IgD-negative memory B cell (primary cell): ENCODE measurements around the gene AEBP1. TPM values are rescaled to one million over a fixed set of nuclear protein-coding genes. Genes with fewer than 3 reads are reported as not detected.
A peak's percentile ranks its signal among the peaks of the same experiment; 100 is the strongest.

Experiments used
- H3K27ac Mint-ChIP-seq, 3 donors: one replicate each; pipeline ENCODE4 v1.8.0; 2020 to 2022; ENCODE audit warnings: mild to moderate bottlenecking in 3 of 3, mixed read lengths in 3 of 3, moderate library complexity in 1 of 3
- H3K27me3 Mint-ChIP-seq: one replicate; pipeline ENCODE4 v1.8.0; 2021; ENCODE audit warnings: mixed read lengths
- H3K36me3 Mint-ChIP-seq: one replicate; pipeline ENCODE4 v1.8.0; 2020; ENCODE audit warnings: mild to moderate bottlenecking, mixed read lengths
- H3K4me1 Mint-ChIP-seq, 3 donors: one replicate each; pipeline ENCODE4 v1.8.0; 2020 to 2022; ENCODE audit warnings: mixed read lengths in 3 of 3, mild to moderate bottlenecking in 1 of 3
- H3K4me3 Mint-ChIP-seq, 4 donors: one replicate each; pipeline ENCODE4 v1.8.0; 2020 to 2022; ENCODE audit warnings: mild to moderate bottlenecking in 4 of 4, mixed read lengths in 4 of 4, moderate library complexity in 3 of 4
- H3K9me3 Mint-ChIP-seq, 3 donors: one replicate each; pipeline ENCODE4 v1.8.0; 2020 to 2021; ENCODE audit warnings: mixed read lengths in 3 of 3, mild to moderate bottlenecking in 1 of 3
- polyA plus RNA-seq: library from polyadenylated mRNA; unstranded; fragments of 300-500 nt; fragmentation: Illumina TruSeq; gene quantifications from one replicate; pipeline ENCODE4 v1.2.3, GENCODE V29; 2021

AEBP1 gene
- polyA plus RNA-seq, 1 donor from 2014 or later, result 3.7 TPM

DNA sequence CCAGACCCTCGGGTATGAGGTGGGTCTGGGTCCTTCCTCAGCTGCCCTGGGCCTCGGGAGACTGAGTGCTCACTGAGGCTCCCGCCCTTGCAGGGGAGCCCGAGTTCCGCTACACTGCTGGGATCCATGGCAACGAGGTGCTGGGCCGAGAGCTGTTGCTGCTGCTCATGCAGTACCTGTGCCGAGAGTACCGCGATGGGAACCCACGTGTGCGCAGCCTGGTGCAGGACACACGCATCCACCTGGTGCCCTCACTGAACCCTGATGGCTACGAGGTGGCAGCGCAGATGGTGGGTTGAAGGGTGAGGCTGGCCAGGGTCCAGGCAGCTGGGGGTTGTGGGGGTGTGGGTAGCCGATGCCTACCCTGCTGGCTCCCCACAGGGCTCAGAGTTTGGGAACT lies 7.6 kb downstream of the AEBP1 start:
- Mint-ChIP-seq H3K27me3 (peaks cover 4% of the 10 kb centered on the region), H3K4me1 (no peaks in the 10 kb centered on the region), H3K36me3 (no peaks in the 10 kb centered on the region), H3K27ac (no peak overlapping the region), H3K9me3 (no peaks in the 10 kb centered on the region), H3K4me3 (no peak overlapping the region)

DNA sequence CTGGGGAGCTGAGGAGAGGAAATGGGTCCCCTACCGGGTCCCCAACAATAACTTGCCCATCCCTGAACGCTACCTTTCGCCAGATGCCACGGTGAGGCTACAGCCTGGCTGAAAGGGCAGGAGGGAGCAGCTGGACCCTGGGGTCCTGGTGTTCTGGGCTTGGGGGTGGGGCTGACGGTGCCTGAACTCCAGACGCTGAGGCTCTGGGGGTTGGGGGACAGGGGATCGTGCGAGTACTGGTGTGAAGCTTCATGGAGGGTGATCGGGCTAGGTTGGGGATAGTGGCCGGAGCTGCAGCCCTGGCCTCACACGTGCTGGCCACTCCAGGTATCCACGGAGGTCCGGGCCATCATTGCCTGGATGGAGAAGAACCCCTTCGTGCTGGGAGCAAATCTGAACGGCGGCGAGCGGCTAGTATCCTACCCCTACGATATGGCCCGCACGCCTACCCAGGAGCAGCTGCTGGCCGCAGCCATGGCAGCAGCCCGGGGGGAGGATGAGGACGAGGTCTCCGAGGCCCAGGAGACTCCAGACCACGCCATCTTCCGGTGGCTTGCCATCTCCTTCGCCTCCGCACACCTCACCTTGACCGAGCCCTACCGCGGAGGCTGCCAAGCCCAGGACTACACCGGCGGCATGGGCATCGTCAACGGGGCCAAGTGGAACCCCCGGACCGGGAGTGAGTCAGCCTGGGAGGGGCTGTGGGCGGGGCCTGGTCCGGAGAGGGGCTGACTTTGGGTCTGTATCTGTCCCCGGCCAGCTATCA lies 8.3 kb downstream of the AEBP1 start:
- H3K4me3 Mint-ChIP-seq, result no peak overlapping the region
- H3K36me3 Mint-ChIP-seq, result no peaks in the 10 kb centered on the region
- no peaks in the 10 kb centered on the region for H3K4me1 Mint-ChIP-seq
- no peak overlapping the region for H3K27ac Mint-ChIP-seq
- peaks cover 4% of the 10 kb centered on the region for H3K27me3 Mint-ChIP-seq
- H3K9me3 Mint-ChIP-seq, result no peaks in the 10 kb centered on the region

DNA sequence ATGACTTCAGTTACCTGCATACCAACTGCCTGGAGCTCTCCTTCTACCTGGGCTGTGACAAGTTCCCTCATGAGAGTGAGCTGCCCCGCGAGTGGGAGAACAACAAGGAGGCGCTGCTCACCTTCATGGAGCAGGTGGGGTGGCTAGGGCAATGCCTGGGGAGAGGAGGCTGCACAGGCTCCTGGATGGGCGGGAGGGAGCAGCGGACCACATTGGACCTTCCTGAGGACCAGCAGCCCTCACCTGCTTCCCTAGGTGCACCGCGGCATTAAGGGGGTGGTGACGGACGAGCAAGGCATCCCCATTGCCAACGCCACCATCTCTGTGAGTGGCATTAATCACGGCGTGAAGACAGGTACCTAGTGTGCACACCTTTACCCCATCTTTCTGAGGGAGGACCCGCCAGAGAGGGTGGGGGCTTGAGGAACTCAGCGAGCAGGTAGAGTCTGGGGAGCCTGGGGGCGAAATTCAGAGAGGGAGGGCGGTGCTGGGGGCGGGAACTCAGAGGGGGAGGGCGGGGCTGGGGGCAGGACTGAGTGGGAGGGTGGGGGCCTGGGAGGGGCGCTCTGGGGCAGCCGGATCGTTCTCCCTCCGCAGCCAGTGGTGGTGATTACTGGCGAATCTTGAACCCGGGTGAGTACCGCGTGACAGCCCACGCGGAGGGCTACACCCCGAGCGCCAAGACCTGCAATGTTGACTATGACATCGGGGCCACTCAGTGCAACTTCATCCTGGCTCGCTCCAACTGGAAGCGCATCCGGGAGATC lies 9.0 kb downstream of the AEBP1 start:
- Mint-ChIP-seq H3K4me3 (no peak overlapping the region), H3K27ac (peak overlapping the region in 1 of 3 donors; percentile 6), H3K27me3 (peaks cover 4% of the 10 kb centered on the region), H3K9me3 (no peaks in the 10 kb centered on the region), H3K4me1 (no peaks in the 10 kb centered on the region), H3K36me3 (no peaks in the 10 kb centered on the region)

DNA sequence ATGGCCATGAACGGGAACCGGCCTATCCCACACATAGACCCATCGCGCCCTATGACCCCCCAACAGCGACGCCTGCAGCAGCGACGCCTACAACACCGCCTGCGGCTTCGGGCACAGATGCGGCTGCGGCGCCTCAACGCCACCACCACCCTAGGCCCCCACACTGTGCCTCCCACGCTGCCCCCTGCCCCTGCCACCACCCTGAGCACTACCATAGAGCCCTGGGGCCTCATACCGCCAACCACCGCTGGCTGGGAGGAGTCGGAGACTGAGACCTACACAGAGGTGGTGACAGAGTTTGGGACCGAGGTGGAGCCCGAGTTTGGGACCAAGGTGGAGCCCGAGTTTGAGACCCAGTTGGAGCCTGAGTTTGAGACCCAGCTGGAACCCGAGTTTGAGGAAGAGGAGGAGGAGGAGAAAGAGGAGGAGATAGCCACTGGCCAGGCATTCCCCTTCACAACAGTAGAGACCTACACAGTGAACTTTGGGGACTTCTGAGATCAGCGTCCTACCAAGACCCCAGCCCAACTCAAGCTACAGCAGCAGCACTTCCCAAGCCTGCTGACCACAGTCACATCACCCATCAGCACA lies 9.7 kb downstream of the AEBP1 start:
- Mint-ChIP-seq H3K9me3 (no peaks in the 10 kb centered on the region), H3K4me1 (no peaks in the 10 kb centered on the region), H3K4me3 (no peak overlapping the region), H3K36me3 (peaks cover 2% of the 10 kb centered on the region), H3K27ac (no peak overlapping the region), H3K27me3 (peaks cover 4% of the 10 kb centered on the region)

DNA sequence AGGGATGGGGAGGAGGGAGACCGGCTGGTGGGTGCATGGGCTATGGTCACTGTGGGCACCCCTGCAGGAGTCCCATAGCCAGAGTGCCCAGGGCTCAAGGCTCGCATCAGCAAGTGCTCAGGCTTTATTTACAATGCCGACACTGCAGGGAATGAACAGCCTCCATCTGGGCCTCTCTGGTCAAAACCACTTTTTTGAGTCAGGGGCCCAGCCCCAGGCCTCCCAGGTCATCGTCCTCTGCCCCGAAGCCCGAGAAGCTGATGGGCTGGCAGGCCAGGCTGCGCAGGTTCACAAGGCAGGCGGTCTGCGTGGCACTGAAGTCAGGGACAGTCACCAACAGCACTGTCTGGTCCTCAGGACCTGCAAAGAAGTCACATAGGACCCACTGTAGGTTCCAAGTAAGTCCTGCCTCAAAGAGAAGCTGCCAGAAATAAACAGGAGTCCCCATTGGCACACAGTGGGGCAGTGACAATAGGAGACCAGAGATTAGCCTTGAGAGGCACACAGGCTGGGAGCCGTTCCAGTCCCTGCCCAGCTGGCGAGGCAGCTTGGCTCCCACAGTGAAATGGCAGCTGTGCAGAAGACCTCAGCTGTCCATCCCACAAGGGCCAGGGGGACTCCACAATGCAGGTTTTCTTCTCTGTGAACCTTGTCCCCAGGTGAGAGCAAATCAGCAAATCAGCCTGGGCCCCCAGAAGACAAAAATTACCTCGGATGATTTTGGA lies 10.6 kb downstream of the AEBP1 start:
- H3K9me3 Mint-ChIP-seq, result no peaks in the 10 kb centered on the region

DNA sequence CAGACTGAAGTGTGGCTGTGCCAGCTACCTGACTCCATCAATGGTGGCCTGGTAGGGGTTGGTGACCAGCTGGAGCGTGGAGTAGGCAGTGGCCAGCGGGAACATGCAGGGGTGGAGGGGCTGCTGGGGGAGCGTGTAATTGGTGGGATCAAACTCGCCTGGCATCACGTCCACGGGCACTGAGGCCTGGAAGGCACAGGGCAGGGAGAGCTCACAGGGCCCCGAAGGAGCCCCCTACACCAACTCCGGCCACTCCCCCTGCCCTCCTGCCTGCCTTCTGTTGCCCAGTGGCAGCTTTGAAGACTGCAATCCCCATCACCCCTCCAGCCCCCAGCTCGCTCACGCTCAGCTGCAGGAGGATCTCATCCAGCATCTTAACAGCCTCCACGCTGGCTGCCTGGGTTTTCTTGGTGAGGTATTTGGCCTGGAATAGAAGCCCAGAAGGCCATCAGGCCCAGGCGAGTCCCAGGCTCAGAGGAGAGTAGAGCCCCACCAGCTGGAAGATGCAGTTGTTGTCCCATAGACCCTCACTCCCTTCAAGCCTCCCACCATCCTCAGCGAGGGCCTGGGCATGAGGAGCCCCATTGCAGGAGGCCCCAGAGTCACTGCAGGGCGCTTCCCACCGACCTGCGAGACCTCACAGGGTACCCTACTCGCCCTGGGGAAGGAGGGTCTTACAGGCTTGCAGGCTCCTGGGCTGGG lies 12.1 kb downstream of the AEBP1 start:
- no peak overlapping the region for H3K27ac Mint-ChIP-seq
- peaks cover 5% of the 10 kb centered on the region for H3K36me3 Mint-ChIP-seq
- peaks cover 7 to 15% (median 12%) of the 10 kb centered on the region in 3 donors for H3K4me1 Mint-ChIP-seq

More for the DNA sequence above, 10.6 kb downstream of the AEBP1 start:
- Mint-ChIP-seq H3K27me3 (peaks cover 4% of the 10 kb centered on the region), H3K4me1 (peaks cover 0 to 5% (median 4%) of the 10 kb centered on the region in 3 donors), H3K4me3 (peak overlapping the region in 1 of 4 donors; percentile 67), H3K27ac (peak overlapping the region in 1 of 3 donors; percentile 50), H3K36me3 (peaks cover 3% of the 10 kb centered on the region)

DNA sequence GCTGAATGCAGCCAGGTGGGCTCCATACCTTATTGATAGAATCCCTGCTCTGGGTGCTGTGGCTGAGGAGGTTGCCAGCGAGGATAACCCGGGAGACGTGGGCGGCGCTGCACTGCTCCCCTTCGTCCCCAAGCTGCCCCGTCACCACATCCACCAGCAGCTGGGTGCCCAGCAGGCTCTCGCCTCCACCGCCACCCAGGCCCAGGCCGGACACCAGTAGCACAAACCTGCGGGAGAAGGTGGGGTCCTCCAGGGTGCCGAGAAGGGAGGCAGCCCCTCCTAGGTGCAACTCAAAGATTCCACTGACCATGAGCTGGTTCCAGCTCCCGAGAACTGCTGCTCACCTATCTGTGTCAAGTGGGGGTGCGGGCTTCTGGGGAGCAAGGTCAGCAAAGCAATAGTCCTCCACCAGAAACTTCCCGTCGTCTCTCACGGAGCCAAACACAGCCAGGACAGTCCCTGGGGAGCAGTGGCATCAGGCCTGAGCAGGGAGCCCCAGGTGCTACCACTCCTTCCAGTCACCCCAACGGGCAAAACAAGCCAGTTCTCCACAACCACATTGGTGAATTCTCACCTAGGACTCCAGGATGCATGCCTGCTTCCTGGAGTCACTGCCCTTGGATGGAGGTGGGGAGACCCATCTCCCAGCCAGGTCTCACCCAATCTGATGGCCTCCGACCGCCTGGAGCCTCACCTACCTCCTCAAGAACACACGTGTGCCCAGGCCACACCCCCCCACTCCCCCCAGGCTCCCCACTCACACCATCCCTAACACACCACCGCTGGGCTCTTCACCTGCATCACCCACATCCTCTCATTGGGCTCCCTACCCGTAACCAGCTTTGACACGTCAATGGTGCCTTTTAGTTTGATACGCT lies 12.9 kb downstream of the AEBP1 start:
- no peaks in the 10 kb centered on the region for H3K27me3 Mint-ChIP-seq
- H3K4me3 Mint-ChIP-seq, result no peak overlapping the region
- no peaks in the 10 kb centered on the region for H3K9me3 Mint-ChIP-seq
- peaks cover 5% of the 10 kb centered on the region for H3K36me3 Mint-ChIP-seq
- H3K4me1 Mint-ChIP-seq, result peaks cover 8 to 15% (median 12%) of the 10 kb centered on the region in 3 donors
- peak overlapping the region in 1 of 3 donors; percentile 13 for H3K27ac Mint-ChIP-seq

More for the DNA sequence above, 12.1 kb downstream of the AEBP1 start:
- H3K27me3 Mint-ChIP-seq, result no peaks in the 10 kb centered on the region
- no peak overlapping the region for H3K4me3 Mint-ChIP-seq
- H3K9me3 Mint-ChIP-seq, result no peaks in the 10 kb centered on the region

DNA sequence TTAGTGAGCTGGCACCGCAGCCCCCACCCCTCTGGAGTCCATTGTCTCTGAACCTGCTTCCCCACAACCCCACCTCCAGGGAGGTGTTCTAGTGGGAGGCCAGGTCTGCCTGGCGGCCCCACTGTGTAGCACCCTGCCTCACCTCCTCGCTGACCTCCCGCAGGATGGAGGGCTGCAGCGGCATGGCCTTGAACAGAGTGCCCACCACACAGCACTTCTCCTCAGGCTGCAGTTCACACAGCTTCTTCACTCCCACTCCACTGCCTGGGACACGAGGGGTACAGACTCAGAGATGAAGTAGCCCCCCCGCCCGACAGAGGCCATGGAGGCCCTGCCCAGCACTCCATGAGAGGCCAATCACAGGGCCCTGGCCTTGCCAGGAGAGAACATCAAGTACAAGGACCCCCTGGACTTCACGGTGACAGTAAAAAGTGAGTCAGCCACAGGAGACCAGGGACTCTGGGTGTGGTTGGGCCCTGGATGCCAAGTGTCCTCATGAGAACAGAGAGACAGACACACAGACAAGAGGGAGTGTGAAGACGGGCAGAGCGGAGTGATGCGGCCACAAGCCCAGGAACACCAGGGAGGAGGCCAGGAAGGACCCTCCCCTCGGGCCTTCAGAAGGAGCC lies 13.8 kb downstream of the AEBP1 start:
- H3K27ac Mint-ChIP-seq, result no peak overlapping the region
- H3K4me3 Mint-ChIP-seq, result no peak overlapping the region
- peaks cover 5% of the 10 kb centered on the region for H3K36me3 Mint-ChIP-seq
- H3K27me3 Mint-ChIP-seq, result no peaks in the 10 kb centered on the region
- H3K9me3 Mint-ChIP-seq, result no peaks in the 10 kb centered on the region
- peaks cover 13 to 21% (median 20%) of the 10 kb centered on the region in 3 donors for H3K4me1 Mint-ChIP-seq

DNA sequence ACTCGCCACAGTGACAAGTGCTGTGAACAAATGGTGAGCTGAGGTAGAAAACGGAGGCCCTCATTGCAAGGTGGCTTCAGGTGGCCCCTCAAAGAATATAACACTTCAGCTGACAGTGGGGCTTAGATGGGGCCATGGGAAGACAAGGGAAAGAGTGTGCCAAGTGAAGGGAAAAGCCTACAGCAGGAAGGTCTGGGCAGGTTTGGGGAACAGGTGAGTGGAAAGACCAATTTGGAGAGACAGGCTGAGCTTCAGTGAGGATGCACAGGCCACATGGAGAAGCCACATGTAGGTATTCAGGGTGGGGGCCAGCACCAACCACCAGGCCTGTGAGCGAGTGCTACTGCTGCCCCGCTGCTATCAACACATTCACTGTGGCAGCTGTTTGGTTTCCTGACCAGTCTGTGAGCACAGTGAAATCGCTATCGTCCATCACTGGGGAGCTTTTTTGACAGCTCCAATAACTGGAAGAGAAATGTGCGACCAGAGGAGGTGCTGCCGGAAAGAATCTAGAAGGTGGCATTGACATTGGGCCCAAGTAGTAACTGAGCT lies 15.8 kb downstream of the AEBP1 start:
- H3K9me3 Mint-ChIP-seq, result no peaks in the 10 kb centered on the region
- H3K27ac Mint-ChIP-seq, result peak overlapping the region in 1 of 3 donors; percentile 36
- H3K36me3 Mint-ChIP-seq, result peaks cover 5% of the 10 kb centered on the region
- H3K4me3 Mint-ChIP-seq, result peak overlapping the region in 1 of 4 donors; percentile 76
- no peaks in the 10 kb centered on the region for H3K27me3 Mint-ChIP-seq
- H3K4me1 Mint-ChIP-seq, result peaks cover 15 to 23% (median 22%) of the 10 kb centered on the region in 3 donors

DNA sequence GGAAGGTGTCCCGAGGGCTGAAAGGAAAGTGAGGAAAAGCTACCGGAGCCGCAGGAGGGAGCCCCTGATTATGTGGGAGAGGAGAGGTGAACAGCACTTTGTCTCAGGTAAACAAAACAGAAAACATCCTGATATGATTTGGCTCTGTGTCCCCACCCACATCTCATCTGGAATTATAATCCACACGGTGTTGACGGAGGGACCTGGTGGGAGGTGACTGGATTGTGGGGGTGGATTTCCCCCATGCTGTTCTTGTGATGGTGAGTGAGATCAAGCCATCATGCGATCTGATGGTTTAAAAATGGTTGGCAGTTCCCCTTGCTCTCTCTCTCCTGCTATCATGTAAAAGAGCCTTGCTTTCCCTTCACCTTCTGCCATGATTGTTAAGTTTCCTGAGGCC lies 16.2 kb downstream of the AEBP1 start:
- peaks cover 15 to 26% (median 22%) of the 10 kb centered on the region in 3 donors for H3K4me1 Mint-ChIP-seq
- H3K36me3 Mint-ChIP-seq, result peaks cover 5% of the 10 kb centered on the region
- H3K4me3 Mint-ChIP-seq, result peak overlapping the region in 1 of 4 donors; percentile 76

DNA sequence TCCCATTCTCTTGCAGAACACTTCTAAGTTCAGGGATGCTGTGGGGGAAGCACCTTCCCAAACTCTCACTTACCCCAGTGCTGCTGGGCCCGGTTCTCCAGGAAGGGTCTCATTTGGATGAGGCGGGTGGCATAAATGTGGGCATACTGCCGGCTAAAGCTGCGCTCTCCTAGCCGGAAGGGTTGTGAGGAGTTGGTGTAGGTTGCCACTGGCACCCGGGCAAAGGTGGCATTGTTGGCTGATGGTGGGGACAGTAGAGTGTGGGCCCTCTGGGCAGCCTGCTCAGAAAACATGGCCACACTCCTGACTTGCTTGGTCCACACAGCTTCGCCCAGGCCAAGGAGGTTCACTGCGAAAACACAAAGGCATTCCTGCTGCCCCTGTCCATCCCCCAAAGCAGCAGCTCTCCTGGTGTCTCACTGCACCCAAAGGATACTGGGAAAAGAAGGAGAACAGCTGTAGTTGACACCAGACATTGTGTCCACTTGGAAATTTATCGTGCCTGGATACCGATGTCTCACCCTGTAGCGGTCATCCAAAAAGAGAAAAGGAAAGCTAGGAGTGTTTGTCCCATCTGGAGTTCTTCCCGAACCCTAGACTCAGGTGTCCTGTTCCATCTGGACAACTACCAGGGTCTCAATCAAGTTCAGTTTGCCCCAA lies 17.7 kb downstream of the AEBP1 start:
- Mint-ChIP-seq H3K36me3 (peaks cover 5% of the 10 kb centered on the region), H3K4me3 (peak overlapping the region in 3 of 4 donors; percentile 14 to 92 (median 91)), H3K9me3 (peaks cover 0 to 3% (median 0%) of the 10 kb centered on the region in 3 donors), H3K27ac (no peak overlapping the region), H3K4me1 (peaks cover 15 to 26% (median 22%) of the 10 kb centered on the region in 3 donors), H3K27me3 (no peaks in the 10 kb centered on the region)

More for the DNA sequence above, 16.2 kb downstream of the AEBP1 start:
- Mint-ChIP-seq H3K27me3 (no peaks in the 10 kb centered on the region), H3K27ac (peak overlapping the region in 1 of 3 donors; percentile 36), H3K9me3 (no peaks in the 10 kb centered on the region)

DNA sequence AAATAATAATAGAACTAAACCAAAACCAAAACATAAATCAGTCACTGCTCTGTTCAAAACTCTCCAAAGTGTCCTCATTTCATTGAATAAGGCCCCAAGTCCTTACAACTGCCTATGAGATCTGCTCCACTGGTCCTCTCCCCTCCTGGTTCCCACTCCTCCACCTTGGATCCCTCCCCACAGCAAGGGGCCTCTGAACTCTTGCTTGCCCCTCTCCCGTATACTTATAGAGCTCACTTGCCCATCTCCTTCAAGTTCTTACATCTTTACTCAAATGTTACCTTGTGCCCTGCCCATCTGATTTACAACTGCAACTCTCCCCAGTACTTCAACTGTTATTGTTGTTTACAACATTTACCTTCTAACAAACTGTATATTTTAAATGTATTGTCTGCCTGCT lies 18.4 kb downstream of the AEBP1 start:
- Mint-ChIP-seq H3K4me1 (peaks cover 15 to 26% (median 24%) of the 10 kb centered on the region in 3 donors), H3K4me3 (peak overlapping the region; percentile 84 to 94 (median 92)), H3K9me3 (peaks cover 0 to 3% (median 0%) of the 10 kb centered on the region in 3 donors), H3K27ac (peak overlapping the region; percentile 7 to 83 (median 36)), H3K36me3 (peaks cover 5% of the 10 kb centered on the region), H3K27me3 (no peaks in the 10 kb centered on the region)
